NCI-H345 treated with DMSO at 0.1 percent for 48 hours (cell line): ENCODE measurements around the gene ZNF239.
"Not testable (repeated sequence)": the region's sequence is repeated elsewhere in the genome, so short reads cannot be mapped to it uniquely, and the experiment has no call there.

ENCODE experiments used
- DNase-seq: peaks from one replicate; lab custom pipeline; 2025; ENCODE audit not compliant: unreplicated experiment; lab: John Stamatoyannopoulos, UW

ZNF239 gene

DNA sequence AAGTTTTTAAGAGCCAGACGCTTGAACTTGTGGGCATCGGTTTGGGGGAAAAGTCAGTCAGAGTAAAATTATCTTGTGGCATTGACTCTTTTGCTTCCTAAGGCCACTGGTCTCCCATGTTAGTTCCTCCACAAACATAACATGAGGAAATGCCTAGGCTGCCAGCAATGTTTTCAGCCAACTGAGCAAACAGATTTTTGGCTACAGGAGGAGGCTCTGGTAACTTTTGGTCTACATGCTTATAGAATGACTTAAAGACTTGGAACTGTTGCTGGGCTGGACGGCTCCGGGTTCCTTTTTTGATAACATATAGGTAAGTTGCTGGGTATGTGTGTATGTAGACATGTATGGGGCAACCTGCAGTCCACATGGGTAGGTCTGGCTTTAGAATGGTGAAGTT lies 9.6 kb upstream of the ZNF239 start:
- DNase-seq, result no peak

DNA sequence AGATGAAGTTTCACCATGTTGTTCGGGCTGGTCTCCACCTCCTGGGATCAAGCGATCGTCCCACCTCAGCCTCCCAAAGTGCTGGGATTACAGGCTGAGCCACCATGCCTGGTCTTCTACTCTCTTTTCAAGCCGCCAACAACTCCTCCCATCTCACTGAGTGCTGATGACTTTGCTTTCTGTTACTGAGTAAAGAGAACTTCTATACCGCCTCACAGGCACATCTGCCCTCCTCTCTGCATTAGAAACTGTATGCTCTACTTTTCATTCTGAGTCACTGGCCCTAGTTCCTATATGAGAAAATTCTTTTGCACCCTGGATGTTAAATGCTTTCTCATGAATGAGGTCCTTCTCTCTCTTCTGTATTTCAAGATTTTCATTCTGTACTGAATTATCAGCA lies 2.2 kb upstream of the ZNF239 start:
- no peak for DNase-seq

DNA sequence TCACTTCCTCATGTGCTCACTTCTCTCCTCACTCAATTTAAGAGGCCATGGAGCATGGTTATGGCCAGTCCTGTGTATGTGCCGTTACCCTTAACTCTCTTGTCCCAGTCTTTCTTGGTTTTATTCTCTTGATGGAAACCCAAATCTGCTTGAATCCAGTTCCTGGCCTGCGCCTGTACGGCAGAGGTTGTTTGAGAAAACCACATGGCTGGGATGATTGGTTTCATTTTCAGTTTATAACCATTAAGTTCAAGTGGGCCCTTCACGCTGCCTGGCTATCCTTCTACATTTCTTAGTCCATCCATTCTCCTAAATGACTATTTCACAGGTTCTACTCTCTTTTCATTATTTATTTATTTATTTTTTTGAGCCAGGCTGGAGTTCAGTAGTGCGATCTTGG lies 1.6 kb upstream of the ZNF239 start:
- no peak for DNase-seq

DNA sequence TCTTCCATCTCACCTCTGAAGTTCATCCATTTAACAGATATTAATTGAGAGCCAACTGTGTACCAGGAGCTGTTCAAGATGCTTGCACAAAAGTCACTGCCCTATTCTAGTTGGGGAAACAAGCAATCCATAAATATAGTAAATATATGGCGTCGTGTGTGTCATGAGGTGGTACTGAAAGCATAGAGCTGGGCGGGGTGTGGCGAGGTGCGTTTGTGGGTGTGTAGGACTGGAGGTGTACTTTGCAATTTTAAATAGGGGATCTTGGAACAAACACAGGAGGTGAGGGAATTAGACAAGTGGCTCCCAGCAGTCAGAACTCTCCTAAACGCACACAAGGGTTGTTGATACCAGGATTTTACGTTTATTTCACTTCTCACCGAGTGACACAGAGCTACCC lies 490 bp upstream of the ZNF239 start:
- DNase-seq, result no peak

DNA sequence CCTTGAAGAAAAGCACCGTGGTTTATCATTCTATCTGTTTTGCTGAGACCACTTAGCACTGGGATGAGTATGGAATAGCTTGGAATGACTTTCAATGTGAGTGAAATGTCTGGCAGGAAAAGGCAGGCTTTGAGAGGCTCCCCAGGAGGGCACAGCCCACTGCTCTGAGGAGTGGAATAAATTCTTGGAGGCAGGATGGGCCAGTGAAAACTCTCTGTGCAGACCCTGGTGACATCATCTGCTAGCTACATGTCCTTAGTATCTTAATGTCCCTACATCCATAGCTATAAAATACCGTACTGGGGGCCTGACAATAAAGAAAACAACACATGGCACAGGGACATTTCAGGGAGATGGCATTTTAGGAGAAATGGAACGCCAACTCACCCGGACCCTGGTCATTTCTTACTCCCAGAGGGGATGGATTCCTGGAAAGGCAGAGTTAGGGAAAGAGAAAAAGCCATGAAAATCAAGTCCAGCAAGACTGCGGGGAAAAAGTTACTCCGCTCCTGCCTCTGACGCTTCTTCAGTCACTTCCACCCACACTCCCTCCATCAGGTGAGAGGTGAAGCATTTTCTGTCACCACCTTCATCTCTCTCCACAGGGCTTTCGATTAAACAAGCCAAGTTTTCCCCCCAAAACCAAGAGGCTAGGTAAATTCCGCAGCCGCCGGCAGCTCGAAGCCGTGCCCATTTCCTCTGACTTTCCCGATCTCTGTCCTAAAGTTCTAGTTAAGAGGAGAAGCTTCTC lies 991 bp downstream of the ZNF239 start:
- DNase-seq, result no peak

DNA sequence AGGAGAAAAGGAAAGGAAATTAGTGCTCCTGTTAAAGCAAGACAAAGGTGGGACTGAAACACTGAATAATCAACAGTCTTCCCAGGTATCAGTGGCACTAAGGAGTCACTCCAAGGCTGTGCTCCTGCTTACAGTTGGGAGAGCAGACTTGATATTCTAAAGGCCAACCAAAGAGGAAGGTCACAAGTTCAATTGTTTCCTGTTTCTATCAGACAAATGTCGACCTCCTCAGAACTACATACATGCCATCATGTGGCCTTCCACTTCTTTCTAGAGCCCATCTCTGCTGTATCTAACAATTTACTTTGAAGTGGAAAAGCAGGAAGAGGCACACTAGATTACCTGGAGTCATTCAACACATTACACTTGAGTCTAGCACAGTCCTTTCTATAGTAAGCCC lies 3.4 kb downstream of the ZNF239 start:
- DNase-seq, result no peak

DNA sequence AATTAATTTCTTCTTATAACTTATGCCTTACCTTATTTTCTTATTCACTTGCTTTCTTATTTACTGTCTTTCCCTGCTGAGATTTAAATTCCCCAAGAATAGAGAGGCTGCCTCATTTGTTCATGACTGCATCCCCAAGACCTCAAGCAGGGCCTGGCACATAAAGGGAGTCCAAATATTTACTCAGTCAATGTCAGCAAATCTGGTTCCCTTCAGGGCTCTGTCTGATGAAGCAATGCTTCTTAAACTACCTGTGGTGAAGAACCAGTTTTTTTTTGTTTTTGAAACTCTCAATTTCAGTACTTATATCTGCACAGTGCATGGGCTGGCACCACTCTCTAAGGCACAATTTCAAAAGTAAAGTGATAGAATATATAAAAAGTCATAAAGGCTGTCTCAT lies 4.7 kb downstream of the ZNF239 start:
- no peak for DNase-seq

DNA sequence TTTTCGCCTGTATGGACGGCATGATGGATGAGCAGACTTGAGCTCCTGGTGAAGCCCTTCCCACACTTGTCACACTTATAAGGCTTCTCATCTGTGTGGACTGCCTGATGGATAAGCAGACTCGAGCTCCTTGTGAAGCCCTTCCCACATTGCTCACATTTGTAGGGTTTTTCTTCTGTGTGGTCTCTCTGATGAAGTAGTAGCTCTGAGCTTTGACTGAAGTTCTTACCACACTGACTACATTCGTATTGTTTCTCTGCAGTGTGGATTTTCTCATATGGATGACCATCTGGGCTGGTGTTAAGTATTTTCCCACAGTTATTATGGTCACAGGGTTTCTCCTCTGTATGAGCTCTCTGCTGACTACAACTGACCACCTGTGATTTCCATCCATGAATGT lies 17.2 kb downstream of the ZNF239 start:
- no peak for DNase-seq

DNA sequence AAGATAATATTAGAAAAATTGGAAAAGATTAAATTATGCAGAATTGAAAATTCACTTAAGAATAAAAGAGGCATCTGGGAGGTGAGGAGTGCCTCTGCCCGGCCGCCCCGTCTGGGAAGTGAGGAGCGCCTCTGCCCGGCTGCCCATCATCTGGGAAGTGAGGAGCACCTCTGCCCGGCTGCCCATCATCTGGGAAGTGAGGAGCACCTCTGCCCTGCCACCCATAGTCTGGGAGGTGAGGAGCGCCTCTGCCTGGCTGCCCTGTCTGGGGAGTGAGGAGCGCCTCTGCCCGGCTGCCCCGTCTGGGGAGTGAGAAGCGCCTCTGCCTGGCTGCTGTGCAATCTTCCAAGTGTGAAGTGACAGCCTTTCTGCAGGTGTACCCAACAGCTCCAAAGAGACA lies 30.7 kb downstream of the ZNF239 start:
- DNase-seq, result not testable (repeated sequence)

DNA sequence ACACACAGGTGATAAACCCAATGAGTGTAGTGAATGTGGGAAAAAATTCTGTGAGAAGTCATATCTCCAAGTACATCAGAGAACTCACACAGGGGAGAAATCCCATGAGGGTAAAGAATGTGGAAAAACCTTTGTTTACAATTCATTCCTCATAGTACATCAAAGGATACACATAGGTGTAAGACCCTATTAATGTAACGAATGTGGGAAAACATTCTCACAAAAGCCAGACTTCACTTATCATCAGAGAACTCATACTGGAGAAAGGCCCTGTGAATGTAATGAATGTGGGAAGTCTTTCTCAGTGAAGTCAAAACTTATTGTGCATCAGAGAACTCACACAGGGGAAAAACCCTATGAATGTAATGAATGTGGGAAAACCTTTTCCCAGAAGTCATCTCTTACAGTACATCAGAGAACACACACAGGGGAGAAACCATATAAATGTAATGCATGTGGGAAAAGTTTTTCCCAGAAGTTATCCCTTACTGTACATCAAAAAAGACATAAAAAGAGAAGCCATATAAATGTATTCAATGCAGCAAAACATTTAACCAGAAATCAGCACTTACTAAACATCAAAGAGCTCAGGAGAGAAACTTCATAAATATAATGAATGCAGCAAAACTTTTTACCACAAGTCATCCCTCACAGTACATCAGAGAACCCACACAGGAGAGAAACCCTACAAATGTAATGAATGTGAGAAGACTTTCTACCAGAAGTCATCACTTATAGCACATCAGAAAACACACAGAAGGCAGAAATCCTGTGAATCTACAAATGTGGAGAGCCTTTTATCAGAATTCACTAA lies 49.8 kb downstream of the ZNF239 start:
- DNase-seq, result no peak
